HG03108 (cell line): ENCODE results near the gene ARHGAP26.
"Not testable (repeated sequence)": the region's sequence is repeated elsewhere in the genome, so short reads cannot be mapped to it uniquely, and the experiment has no call there.

Source experiments
- ATAC-seq: cut with Tn5 transposase; IDR thresholded peaks from one replicate; pipeline ENCODE4 v1.9.1; 2021; ENCODE audit warnings: moderate library complexity; ENCODE audit not compliant: unreplicated experiment

ARHGAP26 gene

GRCh38 chr5:143191720-143192119 lies 421.5 kb downstream of the ARHGAP26 start:
- ATAC-seq, result no peak

- no peak for ATAC-seq
Measured at GRCh38 chr5:143192191-143192900, 422.2 kb downstream of the ARHGAP26 start.

- no peak for ATAC-seq
Measured at GRCh38 chr5:143194206-143194605, 424.0 kb downstream of the ARHGAP26 start.

GRCh38 chr5:143194713-143195112 lies 424.5 kb downstream of the ARHGAP26 start:
- no peak for ATAC-seq

GRCh38 chr5:143195491-143195890 lies 425.3 kb downstream of the ARHGAP26 start:
- no peak for ATAC-seq

- no peak for ATAC-seq
Measured at GRCh38 chr5:143196601-143197259, 426.6 kb downstream of the ARHGAP26 start.

GRCh38 chr5:143197260-143197656 lies 427.1 kb downstream of the ARHGAP26 start:
- ATAC-seq, result no peak

GRCh38 chr5:143198332-143198731 lies 428.2 kb downstream of the ARHGAP26 start:
- ATAC-seq, result no peak

- ATAC-seq, result no peak
Measured at GRCh38 chr5:143199161-143199560, 429.0 kb downstream of the ARHGAP26 start.

- no peak for ATAC-seq
Measured at GRCh38 chr5:143199843-143200242, 429.7 kb downstream of the ARHGAP26 start.

GRCh38 chr5:143200781-143201398 lies 430.7 kb downstream of the ARHGAP26 start:
- no peak for ATAC-seq

GRCh38 chr5:143201589-143201988 lies 431.4 kb downstream of the ARHGAP26 start:
- no peak for ATAC-seq

- ATAC-seq, result not testable (repeated sequence)
Measured at GRCh38 chr5:143203301-143203956, 433.3 kb downstream of the ARHGAP26 start.

GRCh38 chr5:143204474-143205246 lies 434.5 kb downstream of the ARHGAP26 start:
- no peak for ATAC-seq

GRCh38 chr5:143205386-143205785 lies 435.2 kb downstream of the ARHGAP26 start:
- ATAC-seq, result no peak

GRCh38 chr5:143205883-143206195 lies 435.7 kb downstream of the ARHGAP26 start:
- ATAC-seq, result no peak

- ATAC-seq, result peak; percentile 37
Measured at GRCh38 chr5:143206196-143207053, 436.2 kb downstream of the ARHGAP26 start.

- no peak for ATAC-seq
Measured at GRCh38 chr5:143207058-143207457, 436.9 kb downstream of the ARHGAP26 start.

GRCh38 chr5:143207563-143208364 lies 437.6 kb downstream of the ARHGAP26 start:
- ATAC-seq, result no peak
